Panc1 (cell line): ENCODE results near the gene KDR. TPM values are rescaled to one million over a fixed set of nuclear protein-coding genes. Genes with fewer than 3 reads are reported as not detected.

Experiments
- ATAC-seq: fragments of 200-7000 bp; cut with Tn5 transposase; 2 replicates; pipeline ENCODE4 v1.9.1; 2020; ENCODE audit warnings: mild to moderate bottlenecking, moderate library complexity
- BruUV-seq: library from RNA; stranded (reverse); fragments of 400-500 nt; replicated peaks from 2 replicates; lab custom pipeline; 2021; lab: Mats Ljungman, UMichigan
- CTCF ChIA-PET: fragments of 300-600 bp; sonication (Branson Sonifier 250); formaldehyde crosslinking; loops from one replicate; lab custom pipeline; 2022; ENCODE audit warnings: antibody characterized with exemption; lab: Charles Lee
- POLR2A ChIA-PET: fragments of 300-600 bp; sonication (Branson Sonifier 250); formaldehyde crosslinking; loops from one replicate; lab custom pipeline; 2022; ENCODE audit warnings: antibody characterized with exemption; lab: Charles Lee
- DNase-seq: peaks from one replicate; pipeline ENCODE4 v3.0.0-alpha.2; 2010; ENCODE audit warnings: low read depth, low spot score
- H3K27ac ChIP-seq: 2 replicates; pipeline ENCODE4 v1.5.1; 2011; ENCODE audit warnings: mild to moderate bottlenecking, low read length, inconsistent platforms
- H3K27me3 ChIP-seq: fragments of 200-500 bp; sonication (Bioruptor generic); 2 replicates; pipeline ENCODE4 v1.6.0; 2014; ENCODE audit warnings: low read length, inconsistent platforms; ENCODE audit not compliant: control insufficient read depth, insufficient read depth
- H3K36me3 ChIP-seq: fragments of 200-500 bp; sonication (Bioruptor generic); 2 replicates; pipeline ENCODE4 v1.5.1; 2014; ENCODE audit warnings: inconsistent platforms, mild to moderate bottlenecking, low read length, moderate library complexity; ENCODE audit not compliant: control insufficient read depth, insufficient read depth
- H3K4me1 ChIP-seq: 2 replicates; pipeline ENCODE4 v1.5.1; 2011; ENCODE audit warnings: inconsistent platforms, mild to moderate bottlenecking, low read length, moderate library complexity; ENCODE audit not compliant: control insufficient read depth, insufficient read depth
- H3K4me3 ChIP-seq, 2 experiments: 2 replicates each; pipeline ENCODE4 v1.5.1; 2011 to 2012; ENCODE audit warnings: low read depth in 2 of 2, low read length in 2 of 2, mild to moderate bottlenecking in 2 of 2, inconsistent platforms in 1 of 2, moderate library complexity in 1 of 2
- H3K9me3 ChIP-seq: fragments of 200-500 bp; sonication (Bioruptor generic); 2 replicates; pipeline ENCODE4 v1.5.1; 2014; ENCODE audit warnings: low read depth, mild to moderate bottlenecking, inconsistent platforms, low read length, moderate library complexity; ENCODE audit not compliant: control insufficient read depth, insufficient read depth
- POLR2AphosphoS5 ChIP-seq: IDR thresholded peaks from 2 replicates; pipeline ENCODE4 v1.6.1; 2012; ENCODE audit warnings: mild to moderate bottlenecking, low read depth, low read length, moderate library complexity
- SIN3A ChIP-seq: IDR thresholded peaks from 2 replicates; pipeline ENCODE4 v1.6.1; 2012; ENCODE audit warnings: low read depth, mild to moderate bottlenecking, low read length, moderate library complexity, borderline replicate concordance; ENCODE audit not compliant: insufficient read depth
- TCF7L2 ChIP-seq: IDR thresholded peaks from 2 replicates; pipeline ENCODE4 v1.6.1; 2011; ENCODE audit warnings: mild to moderate bottlenecking, low read depth, low read length, inconsistent platforms
- in situ Hi-C: cut with HindIII; loops from 2 replicates; pipeline ENCODE4 v1.10.0; 2016; ENCODE audit warnings: low sequenced_read_pairs, low pct_unique_long_range_greater_than_20kb
- intact Hi-C: fragments of 100-400 bp; cut with micrococcal nuclease; formaldehyde crosslinking; loops from one replicate; pipeline ENCODE4 v1.10.0; 2022; ENCODE audit not compliant: unreplicated experiment
- total RNA-seq: library from RNA; stranded (reverse); gene quantifications from one replicate; pipeline ENCODE4 v1.2.1, GENCODE V29; 2021; ENCODE audit not compliant: unreplicated experiment
- TF ChIP-seq, protein P1 (sequence below): fragments of 450-650 bp; IDR thresholded peaks from 2 replicates; pipeline ENCODE4 v1.5.1; 2017; ENCODE audit warnings: mild to moderate bottlenecking
- TF ChIP-seq, protein P2 (sequence below), 2 experiments: IDR thresholded peaks; 2 replicates each; pipeline ENCODE4 v1.6.1; 2011 to 2012; ENCODE audit warnings: low read depth in 2 of 2, control low read depth in 1 of 2, low read length in 1 of 2, mild to moderate bottlenecking in 1 of 2, moderate library complexity in 1 of 2; ENCODE audit not compliant: insufficient read depth in 1 of 2

KDR gene
- total RNA-seq, 1 experiment from 2014 or later, result 0.18 TPM

DNA sequence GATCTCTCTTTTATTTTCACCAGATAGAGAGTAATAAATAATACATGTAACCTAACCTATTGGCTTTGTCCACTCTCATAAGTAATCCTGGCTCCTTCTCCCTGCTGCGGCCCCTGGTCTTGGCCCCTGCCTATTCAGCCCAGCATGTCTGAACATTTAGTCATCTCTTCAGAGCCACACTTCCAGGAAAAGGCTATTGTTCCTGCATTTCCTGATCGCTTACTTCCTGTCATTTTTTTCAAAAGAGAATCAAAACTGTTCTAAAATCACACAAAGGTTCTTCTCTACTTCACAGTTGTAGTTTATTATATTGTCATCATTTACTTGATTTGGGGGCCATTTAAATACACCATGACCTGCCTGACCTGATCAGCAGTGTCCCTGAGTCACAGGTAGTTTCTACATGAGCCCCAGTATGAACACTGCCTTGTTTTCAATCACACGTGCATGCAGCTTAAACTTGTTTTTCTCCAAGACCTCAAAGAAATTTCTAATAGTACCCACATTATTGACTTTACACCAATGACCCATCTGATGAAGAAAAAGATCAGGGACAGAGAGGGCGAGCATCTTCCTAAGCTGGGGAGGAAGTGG is 47.4 kb upstream of the KDR start:
- DNase-seq, result no peak
- in situ Hi-C loops, result no loop called here
- no peak for ATAC-seq
- intact Hi-C loops, result no loop called here
- BruUV-seq, result no TSS peak
- Histone ChIP-seq H3K27ac (no peak overlapping the region), H3K9me3 (no peaks in the 10 kb centered on the region), H3K4me3 (no peak overlapping the region), H3K27me3 (no peaks in the 10 kb centered on the region), H3K36me3 (no peaks in the 10 kb centered on the region; the same call in 1 of the 2 replicates), H3K4me1 (no peaks in the 10 kb centered on the region)
- ChIA-PET CTCF (no interaction called here), POLR2A (no interaction called here)
- TF ChIP-seq SIN3A (no peak), POLR2AphosphoS5 (no peak), TCF7L2 (no peak)
- TF ChIP-seq, protein P1, sequence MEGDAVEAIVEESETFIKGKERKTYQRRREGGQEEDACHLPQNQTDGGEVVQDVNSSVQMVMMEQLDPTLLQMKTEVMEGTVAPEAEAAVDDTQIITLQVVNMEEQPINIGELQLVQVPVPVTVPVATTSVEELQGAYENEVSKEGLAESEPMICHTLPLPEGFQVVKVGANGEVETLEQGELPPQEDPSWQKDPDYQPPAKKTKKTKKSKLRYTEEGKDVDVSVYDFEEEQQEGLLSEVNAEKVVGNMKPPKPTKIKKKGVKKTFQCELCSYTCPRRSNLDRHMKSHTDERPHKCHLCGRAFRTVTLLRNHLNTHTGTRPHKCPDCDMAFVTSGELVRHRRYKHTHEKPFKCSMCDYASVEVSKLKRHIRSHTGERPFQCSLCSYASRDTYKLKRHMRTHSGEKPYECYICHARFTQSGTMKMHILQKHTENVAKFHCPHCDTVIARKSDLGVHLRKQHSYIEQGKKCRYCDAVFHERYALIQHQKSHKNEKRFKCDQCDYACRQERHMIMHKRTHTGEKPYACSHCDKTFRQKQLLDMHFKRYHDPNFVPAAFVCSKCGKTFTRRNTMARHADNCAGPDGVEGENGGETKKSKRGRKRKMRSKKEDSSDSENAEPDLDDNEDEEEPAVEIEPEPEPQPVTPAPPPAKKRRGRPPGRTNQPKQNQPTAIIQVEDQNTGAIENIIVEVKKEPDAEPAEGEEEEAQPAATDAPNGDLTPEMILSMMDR, result no peak
- TF ChIP-seq, protein P2, sequence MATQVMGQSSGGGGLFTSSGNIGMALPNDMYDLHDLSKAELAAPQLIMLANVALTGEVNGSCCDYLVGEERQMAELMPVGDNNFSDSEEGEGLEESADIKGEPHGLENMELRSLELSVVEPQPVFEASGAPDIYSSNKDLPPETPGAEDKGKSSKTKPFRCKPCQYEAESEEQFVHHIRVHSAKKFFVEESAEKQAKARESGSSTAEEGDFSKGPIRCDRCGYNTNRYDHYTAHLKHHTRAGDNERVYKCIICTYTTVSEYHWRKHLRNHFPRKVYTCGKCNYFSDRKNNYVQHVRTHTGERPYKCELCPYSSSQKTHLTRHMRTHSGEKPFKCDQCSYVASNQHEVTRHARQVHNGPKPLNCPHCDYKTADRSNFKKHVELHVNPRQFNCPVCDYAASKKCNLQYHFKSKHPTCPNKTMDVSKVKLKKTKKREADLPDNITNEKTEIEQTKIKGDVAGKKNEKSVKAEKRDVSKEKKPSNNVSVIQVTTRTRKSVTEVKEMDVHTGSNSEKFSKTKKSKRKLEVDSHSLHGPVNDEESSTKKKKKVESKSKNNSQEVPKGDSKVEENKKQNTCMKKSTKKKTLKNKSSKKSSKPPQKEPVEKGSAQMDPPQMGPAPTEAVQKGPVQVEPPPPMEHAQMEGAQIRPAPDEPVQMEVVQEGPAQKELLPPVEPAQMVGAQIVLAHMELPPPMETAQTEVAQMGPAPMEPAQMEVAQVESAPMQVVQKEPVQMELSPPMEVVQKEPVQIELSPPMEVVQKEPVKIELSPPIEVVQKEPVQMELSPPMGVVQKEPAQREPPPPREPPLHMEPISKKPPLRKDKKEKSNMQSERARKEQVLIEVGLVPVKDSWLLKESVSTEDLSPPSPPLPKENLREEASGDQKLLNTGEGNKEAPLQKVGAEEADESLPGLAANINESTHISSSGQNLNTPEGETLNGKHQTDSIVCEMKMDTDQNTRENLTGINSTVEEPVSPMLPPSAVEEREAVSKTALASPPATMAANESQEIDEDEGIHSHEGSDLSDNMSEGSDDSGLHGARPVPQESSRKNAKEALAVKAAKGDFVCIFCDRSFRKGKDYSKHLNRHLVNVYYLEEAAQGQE (IDR thresholded peaks at IDR 0.05; ENCODE audit: insufficient read depth in 1 of 2, low read depth in 2 of 2, low read length in 1 of 2), result no peak

DNA sequence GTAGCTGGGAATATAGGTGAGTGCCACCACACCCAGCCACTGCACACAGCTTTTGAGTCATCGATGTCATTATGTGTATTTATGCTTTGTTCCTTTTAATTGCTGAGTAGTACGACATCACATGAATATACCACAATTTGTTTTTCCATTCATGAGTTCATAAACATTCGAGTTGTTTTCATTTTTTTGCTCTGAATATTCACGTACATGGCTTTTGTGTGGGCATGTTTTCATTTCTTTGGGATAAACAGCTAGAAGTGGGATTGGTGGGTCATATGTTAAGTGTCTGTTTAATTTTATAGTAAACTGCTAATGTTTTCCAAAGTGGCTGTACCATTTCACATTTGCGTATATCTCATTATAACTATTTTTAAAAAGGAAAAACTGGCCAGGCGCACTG is 45.1 kb upstream of the KDR start:
- intact Hi-C loops (no loop called here), in situ Hi-C loops (no loop called here)
- POLR2A ChIA-PET, result no interaction called here
- no peak for DNase-seq
- CTCF ChIA-PET, result no interaction called here
- Histone ChIP-seq H3K9me3 (no peaks in the 10 kb centered on the region), H3K4me1 (no peaks in the 10 kb centered on the region), H3K27ac (no peak overlapping the region), H3K27me3 (no peaks in the 10 kb centered on the region), H3K4me3 (no peak overlapping the region), H3K36me3 (no peaks in the 10 kb centered on the region; the same call in 1 of the 2 replicates)
- ATAC-seq, result no peak
- TF ChIP-seq TCF7L2 (no peak), POLR2AphosphoS5 (no peak), SIN3A (no peak)
- TF ChIP-seq, protein P1, result no peak
- TF ChIP-seq, protein P2 (IDR thresholded peaks at IDR 0.05; ENCODE audit: insufficient read depth in 1 of 2, low read depth in 2 of 2, low read length in 1 of 2), result no peak
- BruUV-seq, result no TSS peak
